HepG2 (cell line): Measurements from ENCODE around the gene ACADVL. TPM values are rescaled to one million over a fixed set of nuclear protein-coding genes. Genes with fewer than 3 reads are reported as not detected.

Experiments
- EED ChIP-seq: sonication (generic); formaldehyde crosslinking; IDR thresholded peaks from 2 replicates; pipeline ENCODE4 v1.5.0; 2020; ENCODE audit warnings: mild to moderate bottlenecking, missing genetic modification reagents
- HMG20A ChIP-seq: IDR thresholded peaks from 2 replicates; pipeline ENCODE4 v1.6.1; 2016; ENCODE audit warnings: borderline replicate concordance
- KDM3A ChIP-seq: IDR thresholded peaks from 2 replicates; pipeline ENCODE4 v1.6.1; 2018; ENCODE audit warnings: low read depth, missing compliant biosample characterization
- KLF9 ChIP-seq: IDR thresholded peaks from 2 replicates; pipeline ENCODE4 v1.6.1; 2016; ENCODE audit warnings: low read depth
- NR1H2 ChIP-seq: sonication (generic); formaldehyde crosslinking; IDR thresholded peaks from 2 replicates; pipeline ENCODE4 v1.8.1; 2022; ENCODE audit warnings: low read depth, missing genetic modification reagents, borderline replicate concordance
- POLR2AphosphoS2 ChIP-seq: IDR thresholded peaks from 2 replicates; pipeline ENCODE4 v1.6.1; 2011; ENCODE audit warnings: low read depth, low read length, improper control_type of control experiment
- YEATS2 ChIP-seq: sonication (generic); formaldehyde crosslinking; IDR thresholded peaks from 2 replicates; pipeline ENCODE4 v1.4.0; 2020; ENCODE audit warnings: missing genetic modification reagents, borderline replicate concordance
- ZC3H13 ChIP-seq: sonication (generic); formaldehyde crosslinking; IDR thresholded peaks from 2 replicates; pipeline ENCODE4 v1.8.1; 2023; ENCODE audit warnings: mild to moderate bottlenecking, missing genetic modification reagents, moderate library complexity
- ZNF180 ChIP-seq: sonication (generic); formaldehyde crosslinking; IDR thresholded peaks from 2 replicates; pipeline ENCODE4 v1.4.0; 2020; ENCODE audit warnings: low read depth, missing genetic modification reagents, borderline replicate concordance
- ZNF205 ChIP-seq: IDR thresholded peaks from 2 replicates; pipeline ENCODE4 v1.6.1; 2018; ENCODE audit warnings: missing biosample characterization, missing genetic modification reagents
- ZNF253 ChIP-seq: sonication (generic); formaldehyde crosslinking; IDR thresholded peaks from 2 replicates; pipeline ENCODE4 v1.8.0; 2022; ENCODE audit warnings: mild to moderate bottlenecking, missing genetic modification reagents, borderline replicate concordance
- ZNF329 ChIP-seq: sonication (generic); formaldehyde crosslinking; IDR thresholded peaks from 2 replicates; pipeline ENCODE4 v1.9.0; 2021; ENCODE audit warnings: low read depth, mild to moderate bottlenecking, missing genetic modification reagents
- ZNF383 ChIP-seq: sonication (generic); formaldehyde crosslinking; IDR thresholded peaks from 2 replicates; pipeline ENCODE4 v1.4.0; 2020; ENCODE audit warnings: missing genetic modification reagents, mild to moderate bottlenecking, borderline replicate concordance
- ZNF432 ChIP-seq: sonication (generic); formaldehyde crosslinking; IDR thresholded peaks from 2 replicates; pipeline ENCODE4 v1.5.0; 2020; ENCODE audit warnings: missing genetic modification reagents, mild to moderate bottlenecking, borderline replicate concordance
- polyA plus RNA-seq, 8 experiments: library from polyadenylated mRNA; depleted of rRNA in 3 of 8; stranded (reverse) in 7 of 8; unstranded in 1 of 8; fragments of >200 nt; fragmentation: Illumina TruSeq in 4 of 8; extraction: Trizol in 4 of 8; gene quantifications; 2 replicates each; pipeline versions ENCODE4 v1.2.1 to v1.2.3, GENCODE V29; 2011 to 2016; ENCODE audit warnings: low read depth in 4 of 8, missing spikeins in 1 of 8, mixed read lengths in 1 of 8; ENCODE audit not compliant: insufficient read depth in 1 of 8
- total RNA-seq, 5 experiments: library from RNA; depleted of rRNA; stranded (reverse); fragments of >200 nt; fragmentation: Illumina TruSeq; extraction: Trizol; gene quantifications; 2 replicates each; pipeline ENCODE4 v1.2.3, GENCODE V29; 2016; ENCODE audit warnings: low read depth in 1 of 5
- TF ChIP-seq, protein P1 (sequence below): sonication (generic); formaldehyde crosslinking; conservative IDR thresholded peaks from 2 replicates; pipeline ENCODE4 v1.4.0; 2020; ENCODE audit warnings: missing genetic modification reagents
- TF ChIP-seq, protein P2 (sequence below): sonication (generic); formaldehyde crosslinking; IDR thresholded peaks from 2 replicates; pipeline ENCODE4 v1.5.0; 2020; ENCODE audit warnings: missing genetic modification reagents, mild to moderate bottlenecking, borderline replicate concordance
- TF ChIP-seq, protein P3 (sequence below): sonication (generic); formaldehyde crosslinking; IDR thresholded peaks from 2 replicates; pipeline ENCODE4 v1.8.0; 2022; ENCODE audit warnings: mild to moderate bottlenecking, missing genetic modification reagents; ENCODE audit not compliant: insufficient replicate concordance
- TF ChIP-seq, protein P4 (sequence below): sonication (generic); formaldehyde crosslinking; conservative IDR thresholded peaks from 2 replicates; pipeline ENCODE4 v1.8.0; 2022; ENCODE audit warnings: low read depth, missing genetic modification reagents

Gene ACADVL
- total and polyA plus RNA-seq, 2 of the 13 experiments (the other 11 are each of a cell fraction or from before 2014, with no cell fraction given): 219 to 412 TPM

DNA sequence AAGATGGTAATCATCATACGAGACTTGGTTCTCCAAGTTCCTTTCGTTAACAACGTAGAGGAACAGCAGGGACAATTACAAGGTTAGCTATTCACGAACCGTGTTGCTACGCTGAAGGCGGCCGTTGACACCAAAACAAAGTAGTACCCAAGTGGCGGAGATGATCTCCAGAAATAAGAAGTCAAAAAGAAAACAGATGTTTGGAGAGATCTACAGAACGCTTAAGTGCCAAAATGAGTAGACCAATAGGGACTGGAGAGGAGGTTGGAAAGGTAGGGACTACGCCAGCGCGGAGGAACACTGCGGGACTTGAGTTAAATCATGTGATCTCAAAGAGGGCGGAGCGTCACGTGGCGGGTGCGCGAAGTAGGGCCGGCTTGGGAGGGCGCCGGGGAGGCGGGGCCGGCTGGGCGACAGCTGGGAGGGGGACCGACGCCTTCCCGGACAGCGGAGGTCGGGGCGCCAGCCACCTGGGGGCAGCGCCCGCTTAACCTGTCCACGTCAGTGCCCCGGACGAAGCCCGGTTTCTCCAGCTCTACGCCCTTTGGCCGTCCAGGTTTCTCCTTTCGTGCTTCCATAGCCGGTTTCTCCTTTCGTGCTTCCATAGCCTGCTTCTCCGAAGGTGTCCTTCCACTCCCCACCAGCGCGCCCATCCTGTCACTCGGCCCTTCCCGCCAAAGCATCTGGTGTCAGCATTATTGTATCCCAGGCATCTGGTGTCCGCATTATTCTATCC, 23.1 kb downstream of the ACADVL start (continued):
- TF ChIP-seq, protein P1, sequence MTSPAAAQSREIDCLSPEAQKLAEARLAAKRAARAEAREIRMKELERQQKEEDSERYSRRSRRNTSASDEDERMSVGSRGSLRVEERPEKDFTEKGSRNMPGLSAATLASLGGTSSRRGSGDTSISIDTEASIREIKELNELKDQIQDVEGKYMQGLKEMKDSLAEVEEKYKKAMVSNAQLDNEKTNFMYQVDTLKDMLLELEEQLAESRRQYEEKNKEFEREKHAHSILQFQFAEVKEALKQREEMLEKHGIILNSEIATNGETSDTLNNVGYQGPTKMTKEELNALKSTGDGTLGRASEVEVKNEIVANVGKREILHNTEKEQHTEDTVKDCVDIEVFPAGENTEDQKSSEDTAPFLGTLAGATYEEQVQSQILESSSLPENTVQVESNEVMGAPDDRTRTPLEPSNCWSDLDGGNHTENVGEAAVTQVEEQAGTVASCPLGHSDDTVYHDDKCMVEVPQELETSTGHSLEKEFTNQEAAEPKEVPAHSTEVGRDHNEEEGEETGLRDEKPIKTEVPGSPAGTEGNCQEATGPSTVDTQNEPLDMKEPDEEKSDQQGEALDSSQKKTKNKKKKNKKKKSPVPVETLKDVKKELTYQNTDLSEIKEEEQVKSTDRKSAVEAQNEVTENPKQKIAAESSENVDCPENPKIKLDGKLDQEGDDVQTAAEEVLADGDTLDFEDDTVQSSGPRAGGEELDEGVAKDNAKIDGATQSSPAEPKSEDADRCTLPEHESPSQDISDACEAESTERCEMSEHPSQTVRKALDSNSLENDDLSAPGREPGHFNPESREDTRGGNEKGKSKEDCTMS: no peak
- no peak for TF ChIP-seq NR1H2 (CRISPR knock-in tag)
- TF ChIP-seq KDM3A: 0 out of 2 replicates have a peak, but pooled peaks have one; percentile 54
- 0 out of 2 replicates have a peak, but pooled peaks have one; percentile 43 for TF ChIP-seq ZNF329 (CRISPR knock-in tag)
- TF ChIP-seq ZNF205 (CRISPR knock-in tag): 0 out of 2 replicates have a peak, but pooled peaks have one; percentile 63
- no peak for TF ChIP-seq EED
- no peak for TF ChIP-seq ZNF253
- 0 out of 2 replicates have a peak, but pooled peaks have one; percentile 51 for TF ChIP-seq KLF9 (CRISPR knock-in tag)
- peak; percentile 96 for TF ChIP-seq ZC3H13
- TF ChIP-seq POLR2AphosphoS2: peak; percentile 82
- TF ChIP-seq, protein P2, sequence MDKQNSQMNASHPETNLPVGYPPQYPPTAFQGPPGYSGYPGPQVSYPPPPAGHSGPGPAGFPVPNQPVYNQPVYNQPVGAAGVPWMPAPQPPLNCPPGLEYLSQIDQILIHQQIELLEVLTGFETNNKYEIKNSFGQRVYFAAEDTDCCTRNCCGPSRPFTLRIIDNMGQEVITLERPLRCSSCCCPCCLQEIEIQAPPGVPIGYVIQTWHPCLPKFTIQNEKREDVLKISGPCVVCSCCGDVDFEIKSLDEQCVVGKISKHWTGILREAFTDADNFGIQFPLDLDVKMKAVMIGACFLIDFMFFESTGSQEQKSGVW: no peak
- TF ChIP-seq YEATS2: peak; percentile 92
- no peak; the same call in 1 of the 2 replicates for TF ChIP-seq ZNF180 (CRISPR knock-in tag)
- TF ChIP-seq ZNF383 (CRISPR knock-in tag): no peak
- TF ChIP-seq, protein P3, sequence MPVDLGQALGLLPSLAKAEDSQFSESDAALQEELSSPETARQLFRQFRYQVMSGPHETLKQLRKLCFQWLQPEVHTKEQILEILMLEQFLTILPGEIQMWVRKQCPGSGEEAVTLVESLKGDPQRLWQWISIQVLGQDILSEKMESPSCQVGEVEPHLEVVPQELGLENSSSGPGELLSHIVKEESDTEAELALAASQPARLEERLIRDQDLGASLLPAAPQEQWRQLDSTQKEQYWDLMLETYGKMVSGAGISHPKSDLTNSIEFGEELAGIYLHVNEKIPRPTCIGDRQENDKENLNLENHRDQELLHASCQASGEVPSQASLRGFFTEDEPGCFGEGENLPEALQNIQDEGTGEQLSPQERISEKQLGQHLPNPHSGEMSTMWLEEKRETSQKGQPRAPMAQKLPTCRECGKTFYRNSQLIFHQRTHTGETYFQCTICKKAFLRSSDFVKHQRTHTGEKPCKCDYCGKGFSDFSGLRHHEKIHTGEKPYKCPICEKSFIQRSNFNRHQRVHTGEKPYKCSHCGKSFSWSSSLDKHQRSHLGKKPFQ (CRISPR knock-in tag): peak; percentile 58
- TF ChIP-seq ZNF432: no peak
- TF ChIP-seq, protein P4, sequence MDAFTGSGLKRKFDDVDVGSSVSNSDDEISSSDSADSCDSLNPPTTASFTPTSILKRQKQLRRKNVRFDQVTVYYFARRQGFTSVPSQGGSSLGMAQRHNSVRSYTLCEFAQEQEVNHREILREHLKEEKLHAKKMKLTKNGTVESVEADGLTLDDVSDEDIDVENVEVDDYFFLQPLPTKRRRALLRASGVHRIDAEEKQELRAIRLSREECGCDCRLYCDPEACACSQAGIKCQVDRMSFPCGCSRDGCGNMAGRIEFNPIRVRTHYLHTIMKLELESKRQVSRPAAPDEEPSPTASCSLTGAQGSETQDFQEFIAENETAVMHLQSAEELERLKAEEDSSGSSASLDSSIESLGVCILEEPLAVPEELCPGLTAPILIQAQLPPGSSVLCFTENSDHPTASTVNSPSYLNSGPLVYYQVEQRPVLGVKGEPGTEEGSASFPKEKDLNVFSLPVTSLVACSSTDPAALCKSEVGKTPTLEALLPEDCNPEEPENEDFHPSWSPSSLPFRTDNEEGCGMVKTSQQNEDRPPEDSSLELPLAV (CRISPR knock-in tag): no peak
- peak; percentile 17; the same call in 1 of the 2 replicates for TF ChIP-seq HMG20A
